Islet of Langerhans (tissue), 1 donor: ENCODE data around the gene RBM34.
"Not testable (repeated sequence)": the region's sequence is repeated elsewhere in the genome, so short reads cannot be mapped to it uniquely, and the experiment has no call there.

Experiments used
- FAIRE-seq: peaks from one replicate; lab custom pipeline; 2011; peaks lifted over from hg19 to GRCh38; lab: Jason Lieb, UNC

Gene RBM34

GRCh38 chr1:235091319-235092044 is 69.6 kb downstream of the RBM34 start:
- not testable (repeated sequence) for FAIRE-seq

- FAIRE-seq, result no peak
These were observed 70.5 kb downstream of the RBM34 start for GRCh38 chr1:235090406-235091069.

- no peak for FAIRE-seq
These were observed 72.1 kb downstream of the RBM34 start for GRCh38 chr1:235088907-235089306.

- FAIRE-seq, result no peak
These were observed 72.6 kb downstream of the RBM34 start for GRCh38 chr1:235088430-235088829.

- FAIRE-seq, result no peak
These were observed 73.1 kb downstream of the RBM34 start for GRCh38 chr1:235087906-235088305.

- not testable (repeated sequence) for FAIRE-seq
These were observed 75.5 kb downstream of the RBM34 start for GRCh38 chr1:235085411-235086117.
